Cardiac muscle cell (in vitro differentiated cells and primary cell): ENCODE data around the gene NR4A3. TPM values are rescaled to one million over a fixed set of nuclear protein-coding genes. Genes with fewer than 3 reads are reported as not detected.

Experiments
- DNase-seq, 2 donors: peaks; one replicate each; pipeline versions ENCODE4 v3.0.0 to v3.0.0-alpha.2; 2010 to 2017; ENCODE audit warnings: low read depth in 1 of 2, low spot score in 1 of 2
- H3K27ac ChIP-seq: fragments of 200-600 bp; sonication (generic); 2 replicates; pipeline ENCODE4 v1.5.1; 2016
- H3K27me3 ChIP-seq: fragments of 200-600 bp; sonication (generic); 2 replicates; pipeline ENCODE4 v1.6.0; 2016; ENCODE audit warnings: control low read depth
- H3K36me3 ChIP-seq: fragments of 200-600 bp; sonication (generic); 2 replicates; pipeline ENCODE4 v1.5.1; 2016; ENCODE audit warnings: control low read depth
- H3K4me1 ChIP-seq: fragments of 200-600 bp; sonication (generic); 2 replicates; pipeline ENCODE4 v1.8.1; 2017; ENCODE audit warnings: low read depth, mild to moderate bottlenecking, mixed run types
- H3K4me3 ChIP-seq: fragments of 200-600 bp; sonication (generic); 2 replicates; pipeline ENCODE4 v1.5.1; 2016; ENCODE audit warnings: mild to moderate bottlenecking
- H3K9me3 ChIP-seq: fragments of 200-600 bp; sonication (generic); 2 replicates; pipeline ENCODE4 v1.5.1; 2017; ENCODE audit warnings: low read depth, mild to moderate bottlenecking, control low read depth
- CTCF ChIP-seq: IDR thresholded peaks from 2 replicates; pipeline ENCODE4 v1.5.1; 2012; ENCODE audit warnings: low read depth, mild to moderate bottlenecking, low read length
- polyA plus RNA-seq: library from polyadenylated mRNA; unstranded; fragments of >200 nt; fragmentation: Nextera tagmentation; extraction: Ambion mirVana; gene quantifications from 2 replicates; pipeline ENCODE4 v1.2.1, GENCODE V29; 2016
- total RNA-seq: library from RNA; depleted of rRNA; stranded (reverse); fragments of >200 nt; gene quantifications from 2 replicates; pipeline ENCODE4 v1.2.3, GENCODE V29; 2016

NR4A3 gene
- total and polyA plus RNA-seq, 2 experiments from 2014 or later: 0.42 to 1.5 TPM

DNA sequence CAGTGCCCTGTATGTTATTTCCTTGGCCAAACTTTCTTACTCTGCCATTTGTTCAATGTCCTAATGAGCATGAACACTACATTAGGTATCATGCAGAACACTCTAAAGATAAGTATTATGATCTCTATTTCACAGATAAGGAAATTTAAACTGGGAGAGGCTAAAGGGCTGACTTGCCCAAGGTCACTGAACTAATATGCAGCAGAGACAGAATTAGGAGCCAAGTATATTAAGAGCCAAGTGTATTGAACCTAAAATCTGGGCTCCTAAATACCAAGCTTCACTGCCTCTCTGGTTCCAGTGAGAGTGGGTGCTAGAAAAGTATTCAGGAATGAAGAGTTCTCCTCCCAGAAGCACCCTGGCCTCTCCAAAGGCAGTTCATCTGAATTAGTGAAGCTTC lies 13.5 kb downstream of the NR4A3 start:
- H3K27ac ChIP-seq: no peak overlapping the region
- no peaks in the 10 kb centered on the region for H3K4me1 ChIP-seq
- no peak for DNase-seq
- no peak overlapping the region for H3K4me3 ChIP-seq
- TF ChIP-seq CTCF: no peak
- H3K9me3 ChIP-seq: no peaks in the 10 kb centered on the region
- peaks cover 24% of the 10 kb centered on the region for H3K27me3 ChIP-seq
- H3K36me3 ChIP-seq: no peaks in the 10 kb centered on the region

GRCh38 chr9:99835581-99835980 lies 13.9 kb downstream of the NR4A3 start:
- Histone ChIP-seq H3K36me3 (no peaks in the 10 kb centered on the region), H3K9me3 (no peaks in the 10 kb centered on the region), H3K4me3 (no peak overlapping the region), H3K27ac (no peak overlapping the region), H3K4me1 (no peaks in the 10 kb centered on the region), H3K27me3 (peaks cover 20% of the 10 kb centered on the region)
- no peak for DNase-seq
- no peak for TF ChIP-seq CTCF

GRCh38 chr9:99840072-99840471 lies 18.4 kb downstream of the NR4A3 start:
- no peaks in the 10 kb centered on the region for H3K9me3 ChIP-seq
- no peak for TF ChIP-seq CTCF
- H3K36me3 ChIP-seq: no peaks in the 10 kb centered on the region
- no peaks in the 10 kb centered on the region for H3K4me1 ChIP-seq
- H3K27ac ChIP-seq: no peak overlapping the region
- DNase-seq: no peak
- no peaks in the 10 kb centered on the region for H3K27me3 ChIP-seq
- no peak overlapping the region for H3K4me3 ChIP-seq

DNA sequence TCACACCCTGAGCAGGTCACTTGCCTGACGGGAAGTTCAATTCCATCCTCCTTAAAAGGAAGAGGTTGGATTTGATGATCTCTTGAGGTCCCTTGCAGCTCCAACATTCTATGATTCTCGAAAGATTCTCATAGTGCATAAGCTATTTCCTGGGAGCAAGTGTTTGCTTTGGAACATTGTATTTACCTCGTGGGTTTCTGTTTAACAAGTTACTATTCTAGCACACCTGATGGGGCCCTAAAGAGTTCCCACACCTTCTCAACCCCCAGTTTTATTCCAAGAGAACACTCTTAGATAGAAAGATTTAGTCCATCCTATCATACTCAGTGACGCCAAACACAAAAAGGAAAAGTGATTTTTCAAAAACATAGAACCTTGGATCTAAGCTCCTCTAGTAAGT lies 23.4 kb downstream of the NR4A3 start:
- Histone ChIP-seq H3K9me3 (no peaks in the 10 kb centered on the region), H3K36me3 (no peaks in the 10 kb centered on the region), H3K27ac (no peak overlapping the region), H3K27me3 (no peaks in the 10 kb centered on the region), H3K4me1 (no peaks in the 10 kb centered on the region), H3K4me3 (no peak overlapping the region)
- DNase-seq: no peak
- TF ChIP-seq CTCF: no peak

- TF ChIP-seq CTCF: no peak
- Histone ChIP-seq H3K4me1 (no peaks in the 10 kb centered on the region), H3K4me3 (no peak overlapping the region), H3K27me3 (no peaks in the 10 kb centered on the region), H3K9me3 (no peaks in the 10 kb centered on the region), H3K27ac (no peak overlapping the region), H3K36me3 (no peaks in the 10 kb centered on the region)
- DNase-seq: no peak
Measured at GRCh38 chr9:99848447-99848846, 26.8 kb downstream of the NR4A3 start.
